Measurements from ENCODE around the gene ERVFRD-1.

- TF ChIP-seq CTCF (optimal IDR thresholded peaks at IDR 0.05 in 1 of 3, IDR thresholded peaks at IDR 0.05 in 1 of 3, conservative IDR thresholded peaks at IDR 0.05 in 1 of 3; ENCODE audit: extremely low read depth in 1 of 3, insufficient read depth in 2 of 3, low read length in 3 of 3) (no peak), EZH2 (IDR thresholded peaks at IDR 0.05; ENCODE audit: low read length) (no peak)
Measured at GRCh38 chr6:11136809-11137208, 25.3 kb upstream of the ERVFRD-1 start.
